ENCODE data around the gene RXFP1.

Gene RXFP1

GRCh38 chr4:158521484-158522088, at the start of gene RXFP1:
Gene RXFP1, plus strand, starts transcription at chr4:158521882. Its CDS starts 95 bp downstream, at chr4:158521977.
- no peak for DNase-seq (ENCODE audit: low read depth in 3 of 3)

DNA sequence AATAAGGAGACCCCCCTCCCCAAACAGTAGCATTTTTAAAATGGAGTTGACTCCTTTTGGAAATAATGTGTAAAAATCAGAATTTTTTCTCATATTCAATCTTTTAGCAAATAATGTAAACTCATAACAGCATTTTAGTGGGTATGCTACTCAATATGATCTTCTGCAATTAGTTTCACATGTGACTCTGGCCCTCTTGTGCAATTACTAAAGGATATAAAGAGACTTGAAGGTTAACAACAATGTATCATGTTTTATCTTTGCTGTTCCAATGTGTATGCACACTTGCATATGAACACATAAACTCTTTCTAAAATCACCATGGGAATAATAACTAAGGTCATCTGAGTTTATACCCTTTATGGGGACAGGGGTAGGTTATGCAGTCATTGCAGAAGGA, 39.9 kb upstream of the RXFP1 start:
- DNase-seq (ENCODE audit: low read depth in 3 of 3): no peak

- DNase-seq (ENCODE audit: low read depth in 3 of 3): no peak
Measured at GRCh38 chr4:158484173-158484885, 37.4 kb upstream of the RXFP1 start.

GRCh38 chr4:158490629-158491028, 31.1 kb upstream of the RXFP1 start:
- DNase-seq (ENCODE audit: low read depth in 3 of 3): no peak

- DNase-seq (ENCODE audit: low read depth in 3 of 3): no peak
Measured at GRCh38 chr4:158492391-158492790, 29.3 kb upstream of the RXFP1 start.

DNA sequence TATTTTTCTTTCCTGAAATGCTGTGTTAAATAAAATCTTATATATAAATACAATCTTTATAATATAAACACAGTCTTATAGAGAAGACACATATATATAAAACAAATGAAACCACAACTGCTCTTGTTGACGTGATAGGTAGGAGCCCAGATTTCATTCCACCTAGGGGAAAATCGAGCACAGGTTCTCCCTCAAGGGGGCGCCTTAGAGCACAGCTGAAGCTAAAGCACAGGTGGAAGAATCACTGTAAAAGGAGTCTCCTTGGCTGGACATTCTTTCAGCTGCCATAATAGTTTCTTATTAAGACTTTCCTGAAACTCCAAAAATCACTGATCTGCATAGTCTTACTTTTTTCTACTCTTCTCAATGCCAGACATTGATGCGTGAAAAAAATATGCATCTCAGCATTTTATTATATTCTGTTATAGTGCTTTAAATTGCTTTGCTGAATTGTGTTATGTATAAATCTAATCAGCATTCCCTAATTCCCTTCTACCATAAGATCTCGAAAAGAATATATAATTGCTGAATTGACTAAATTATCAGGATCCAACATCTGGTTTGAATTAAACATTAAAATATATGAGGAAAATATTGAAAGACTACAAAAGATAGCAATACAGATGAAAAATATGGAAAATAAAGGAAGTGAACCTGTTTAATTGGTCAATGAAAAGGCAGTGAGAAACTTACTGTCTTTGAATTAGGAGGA, 25.5 kb upstream of the RXFP1 start:
- DNase-seq (ENCODE audit: low read depth in 3 of 3): peak; percentile 3 to 13 (median 8)

DNA sequence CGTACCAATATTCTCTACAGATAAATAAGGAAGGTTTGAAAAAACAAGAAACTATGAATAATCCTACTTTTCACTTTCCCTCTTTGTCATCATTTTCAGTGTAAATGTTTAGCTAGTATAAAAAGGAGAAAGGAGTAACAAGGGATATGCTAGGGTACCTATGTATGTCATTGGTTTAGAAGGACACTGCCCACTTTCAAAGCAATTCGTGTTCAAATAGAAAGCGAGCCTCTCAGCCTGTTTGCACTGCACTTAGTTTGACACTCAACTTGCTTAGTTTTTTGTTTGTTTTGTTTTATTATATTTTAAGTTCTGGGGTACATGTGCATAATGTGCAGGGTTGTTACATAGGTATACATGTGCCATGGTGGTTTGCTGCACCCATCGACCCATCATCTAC, 21.6 kb upstream of the RXFP1 start:
- DNase-seq (ENCODE audit: low read depth in 3 of 3): no peak

DNA sequence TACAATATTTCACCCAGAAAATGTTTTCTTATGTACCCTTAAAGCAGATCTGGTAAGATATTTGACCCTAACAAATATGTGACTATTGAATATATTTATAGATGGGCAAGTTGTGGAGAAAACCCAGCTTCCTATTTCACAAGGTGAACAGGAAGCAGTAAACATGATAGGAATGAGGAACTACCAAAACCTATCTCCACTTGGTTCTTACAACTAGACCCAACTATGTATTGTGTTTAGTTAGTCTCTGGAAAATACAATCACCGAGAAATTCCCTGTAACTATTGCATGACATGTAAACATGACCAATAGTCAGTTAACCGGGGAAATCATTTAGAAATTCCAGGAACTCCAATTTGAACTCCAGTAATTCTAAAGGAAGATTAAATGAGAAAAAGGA, 8.4 kb upstream of the RXFP1 start:
- no peak for DNase-seq (ENCODE audit: low read depth in 3 of 3)

GRCh38 chr4:158519226-158519625, 2.5 kb upstream of the RXFP1 start:
- DNase-seq (ENCODE audit: low read depth in 3 of 3): no peak

DNA sequence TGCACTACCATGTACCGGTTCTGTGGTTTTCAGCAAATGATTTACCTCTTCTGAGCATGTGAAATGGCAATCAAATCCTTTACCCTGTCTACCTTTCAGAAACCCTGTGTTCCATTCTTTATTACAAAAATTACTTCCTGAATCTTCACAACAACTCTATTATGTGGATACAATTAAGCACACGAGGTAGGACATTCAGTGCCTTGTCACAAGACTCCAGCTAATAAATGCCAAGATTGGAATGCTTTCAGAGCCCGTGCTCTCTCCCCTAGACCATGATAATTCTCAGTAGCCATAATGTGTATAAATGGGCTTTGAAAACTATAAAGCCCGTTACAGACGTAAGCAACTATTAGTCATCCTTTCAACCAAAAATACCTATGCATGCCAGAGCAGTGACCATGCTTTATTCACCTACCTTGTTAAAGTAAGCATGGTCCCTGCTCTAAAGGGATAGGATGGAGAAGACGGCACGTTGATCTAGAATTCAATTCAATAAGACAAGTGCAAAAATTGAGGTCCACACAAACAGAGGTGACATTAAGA, 2.4 kb downstream of the RXFP1 start:
- no peak for DNase-seq (ENCODE audit: low read depth in 3 of 3)

DNA sequence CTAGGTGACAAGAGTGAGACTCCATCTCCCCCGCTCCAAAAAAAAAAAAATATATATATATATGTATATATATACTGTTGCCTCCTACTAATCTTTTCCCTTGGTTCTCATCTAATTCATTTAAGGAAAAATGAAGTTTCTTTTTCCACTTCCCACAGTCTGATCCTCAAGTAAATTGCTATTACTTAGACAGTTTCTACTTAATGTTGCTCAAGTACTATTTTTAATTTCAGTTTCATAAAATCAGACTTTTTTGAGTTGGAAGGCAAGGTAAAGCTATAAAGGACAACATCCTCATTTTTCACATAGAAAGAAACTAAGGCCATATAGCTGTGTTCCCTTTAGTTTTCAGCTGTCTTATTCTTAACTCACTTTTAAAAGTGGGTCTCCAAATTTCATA, 5.8 kb downstream of the RXFP1 start:
- no peak for DNase-seq (ENCODE audit: low read depth in 3 of 3)

DNA sequence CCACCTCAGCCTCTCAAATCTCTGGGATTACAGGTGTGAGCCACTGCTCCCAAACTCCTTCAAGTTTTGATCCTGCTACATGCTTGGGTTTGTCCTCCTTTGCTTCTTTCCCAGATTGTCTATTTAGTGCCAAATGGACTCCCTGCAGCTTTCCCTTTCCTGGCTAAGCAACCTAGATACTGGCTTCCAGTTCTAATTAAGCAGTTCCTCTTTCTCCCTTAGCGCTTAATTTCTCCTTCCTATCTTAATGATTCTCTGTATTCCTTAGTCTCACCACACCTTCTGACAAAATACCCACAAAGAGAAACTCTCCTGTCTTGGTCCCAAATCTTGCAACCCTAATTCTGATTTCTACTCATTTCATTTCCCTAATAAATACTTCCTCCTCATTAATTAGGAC, 7.8 kb downstream of the RXFP1 start:
- no peak for DNase-seq (ENCODE audit: low read depth in 3 of 3)

GRCh38 chr4:158530381-158530780, 8.7 kb downstream of the RXFP1 start:
- no peak for DNase-seq (ENCODE audit: low read depth in 3 of 3)

DNA sequence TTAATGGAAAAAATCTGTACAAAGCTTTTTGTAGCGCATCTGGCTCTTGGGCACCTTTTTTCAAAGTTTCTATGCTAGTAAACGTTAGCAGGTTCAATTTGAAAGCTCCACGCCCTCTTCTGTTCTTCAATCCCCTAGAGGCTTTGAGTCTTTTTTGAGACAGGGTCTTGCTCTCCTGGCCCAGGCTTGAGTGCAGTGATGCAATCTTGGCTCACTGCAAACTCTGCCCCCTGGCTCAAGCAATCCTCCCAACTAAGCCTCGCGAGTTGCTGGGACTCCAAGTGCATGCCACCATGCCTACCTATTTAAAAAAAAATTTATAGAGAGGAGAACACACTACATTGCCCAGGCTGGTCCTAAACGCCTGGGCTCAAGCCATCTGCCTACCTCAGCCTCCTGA, 9.2 kb downstream of the RXFP1 start:
- no peak for DNase-seq (ENCODE audit: low read depth in 3 of 3)

DNA sequence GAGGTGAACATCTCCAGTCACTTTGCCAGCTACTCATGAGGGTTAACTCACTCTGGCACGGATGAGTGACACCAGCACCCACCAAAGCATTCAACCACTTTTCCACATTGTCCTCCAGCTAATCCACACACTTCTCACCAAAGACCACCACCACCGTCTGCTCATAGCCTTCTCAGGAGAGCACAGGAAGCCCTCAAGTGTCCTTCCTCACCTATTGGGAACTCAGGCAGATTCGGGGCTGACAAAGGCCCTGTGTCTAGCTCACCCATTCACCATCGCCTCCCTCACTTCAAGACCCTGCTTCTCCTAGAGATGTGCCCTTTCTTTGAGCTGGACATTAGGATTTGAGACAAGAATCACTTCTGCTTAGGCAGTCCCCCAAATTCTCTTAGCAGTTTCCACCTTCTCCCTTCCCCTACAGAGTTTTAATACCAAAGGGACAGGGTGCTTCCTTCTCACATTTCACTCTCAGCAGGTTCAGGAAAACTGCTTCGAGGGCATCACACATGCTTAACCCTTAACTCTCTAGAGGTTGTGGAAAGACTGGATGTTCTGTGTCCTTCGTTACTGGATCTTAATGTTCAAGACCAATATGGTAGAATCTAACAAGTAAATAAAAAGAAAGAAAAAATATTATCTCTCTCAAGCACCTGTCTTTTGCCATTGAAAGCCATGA, 11.0 kb downstream of the RXFP1 start:
- DNase-seq (ENCODE audit: low read depth in 3 of 3): no peak

- no peak for DNase-seq (ENCODE audit: low read depth in 3 of 3)
Measured at GRCh38 chr4:158534727-158535126, 13.0 kb downstream of the RXFP1 start.

DNA sequence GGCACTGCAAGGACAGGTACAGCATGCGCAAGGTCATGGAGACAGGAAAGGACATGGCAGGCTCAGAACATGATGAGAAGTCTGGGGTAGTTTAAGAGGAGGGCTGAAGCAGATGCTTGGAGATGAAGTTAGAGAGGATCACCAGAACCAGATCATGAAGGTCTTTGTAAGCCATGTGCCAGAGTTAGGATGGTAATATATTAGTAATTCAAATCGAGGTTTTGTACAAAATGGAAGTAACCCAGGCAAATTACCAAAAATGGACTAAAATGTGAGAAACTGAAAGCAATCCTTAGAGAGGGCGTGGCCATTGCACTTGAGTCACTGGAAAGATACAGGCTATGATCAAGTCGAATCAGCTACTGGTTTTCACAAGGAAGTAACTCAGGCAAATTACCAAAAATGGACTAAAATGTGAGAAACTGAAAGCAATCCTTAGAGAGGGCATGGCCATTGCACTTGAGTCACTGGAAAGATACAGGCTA, 13.5 kb downstream of the RXFP1 start:
- peak in 1 of 3 donors; percentile 14 for DNase-seq (ENCODE audit: low read depth in 3 of 3)

DNA sequence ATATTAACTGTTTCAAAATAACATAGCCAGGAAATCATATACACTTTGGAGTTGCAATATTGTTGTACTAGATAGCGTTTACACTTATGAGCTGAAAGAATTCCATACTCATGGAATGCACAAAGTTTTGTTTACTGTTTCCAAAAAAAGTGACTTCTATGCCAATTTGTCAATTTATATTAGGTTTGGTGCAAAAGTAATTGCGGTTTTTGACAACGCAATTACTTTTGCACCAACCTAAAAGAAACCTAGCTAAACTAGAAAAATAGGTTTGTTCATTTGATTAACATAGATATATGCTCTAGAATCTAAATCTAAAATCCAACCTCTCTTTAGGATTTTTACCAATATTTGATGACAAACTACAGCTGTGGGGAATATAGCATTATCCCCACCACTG, 15.2 kb downstream of the RXFP1 start:
- no peak for DNase-seq (ENCODE audit: low read depth in 3 of 3)

DNA sequence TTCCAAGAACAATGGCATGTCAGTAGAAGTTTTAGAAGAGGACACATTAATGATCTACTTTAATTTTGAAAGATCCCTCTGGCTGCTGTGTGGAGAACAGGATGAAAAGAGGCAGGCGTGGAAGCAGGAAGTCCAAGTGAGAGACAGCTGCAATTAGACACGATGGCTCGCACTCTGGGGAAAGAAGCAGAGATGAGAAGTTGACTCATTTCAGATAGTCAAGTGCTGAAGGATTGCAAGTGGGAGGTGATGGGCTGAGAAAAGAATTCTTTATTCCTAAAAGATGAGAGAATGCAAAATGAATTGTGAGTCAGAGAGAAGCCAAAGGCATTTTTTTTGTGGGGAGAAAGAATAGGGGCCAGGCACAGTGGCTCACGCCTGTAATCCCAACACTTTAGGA, 16.5 kb downstream of the RXFP1 start:
- DNase-seq (ENCODE audit: low read depth in 3 of 3): no peak

- no peak for DNase-seq (ENCODE audit: low read depth in 3 of 3)
Measured at GRCh38 chr4:158538911-158539310, 17.2 kb downstream of the RXFP1 start.

DNA sequence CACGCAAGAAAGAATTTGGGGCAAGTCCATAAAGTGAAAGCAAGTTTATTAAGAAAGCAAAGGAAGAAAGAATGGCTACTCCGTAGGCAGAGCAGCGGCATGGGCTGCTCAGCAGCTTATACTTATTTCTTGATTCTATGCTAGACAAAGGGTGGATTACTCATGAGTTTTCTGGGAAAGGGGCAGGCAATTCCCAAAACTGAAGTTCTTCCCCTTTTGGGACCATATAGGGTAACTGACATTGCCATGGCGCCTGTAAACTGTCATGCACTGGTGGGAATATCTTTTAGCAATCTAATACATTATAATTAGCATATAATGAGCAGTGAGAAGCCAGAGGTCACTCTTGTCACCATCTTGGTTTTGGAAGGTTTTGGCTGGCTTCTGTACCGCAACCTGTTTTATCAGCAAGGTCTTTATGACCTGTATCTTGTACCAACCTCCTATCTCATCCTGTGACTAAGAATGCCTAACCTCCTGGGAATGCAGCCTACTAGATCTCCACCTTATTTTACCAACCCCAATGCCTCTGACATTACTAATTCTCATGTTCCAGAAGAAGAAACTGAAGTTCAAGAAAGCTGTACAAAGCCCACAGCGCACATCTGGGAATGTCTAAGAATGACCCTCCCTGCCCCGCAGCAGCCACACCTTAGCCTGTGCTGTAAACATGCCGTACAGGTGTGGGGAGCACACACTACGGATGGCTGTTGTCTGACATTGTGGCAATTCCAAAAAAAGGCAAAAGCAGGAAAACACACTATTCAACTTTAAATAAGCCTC, 18.6 kb downstream of the RXFP1 start:
- no peak for DNase-seq (ENCODE audit: low read depth in 3 of 3)
